Hematopoietic multipotent progenitor cell treated with erythropoietin and hydrocortisone succinate and interleukin-3 and kit ligand, for 15 days (in vitro differentiated cells): ENCODE measurements around the gene SMOC1.

Experiments
- DNase-seq: peaks from one replicate; pipeline ENCODE4 v3.0.0-alpha.2; 2015; ENCODE audit warnings: low spot score

Gene SMOC1, protein sequence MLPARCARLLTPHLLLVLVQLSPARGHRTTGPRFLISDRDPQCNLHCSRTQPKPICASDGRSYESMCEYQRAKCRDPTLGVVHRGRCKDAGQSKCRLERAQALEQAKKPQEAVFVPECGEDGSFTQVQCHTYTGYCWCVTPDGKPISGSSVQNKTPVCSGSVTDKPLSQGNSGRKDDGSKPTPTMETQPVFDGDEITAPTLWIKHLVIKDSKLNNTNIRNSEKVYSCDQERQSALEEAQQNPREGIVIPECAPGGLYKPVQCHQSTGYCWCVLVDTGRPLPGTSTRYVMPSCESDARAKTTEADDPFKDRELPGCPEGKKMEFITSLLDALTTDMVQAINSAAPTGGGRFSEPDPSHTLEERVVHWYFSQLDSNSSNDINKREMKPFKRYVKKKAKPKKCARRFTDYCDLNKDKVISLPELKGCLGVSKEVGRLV

GRCh38 chr14:69879175-69880043 is at the start of gene SMOC1:
SMOC1 (plus strand) TSS chr14:69879416; CDS start chr14:69879679, 263 bp downstream.
- DNase-seq = no peak

GRCh38 chr14:69838881-69839416 is 40.3 kb upstream of the SMOC1 start:
- DNase-seq = no peak

GRCh38 chr14:69839661-69840060 is 39.6 kb upstream of the SMOC1 start:
- no peak for DNase-seq

DNA sequence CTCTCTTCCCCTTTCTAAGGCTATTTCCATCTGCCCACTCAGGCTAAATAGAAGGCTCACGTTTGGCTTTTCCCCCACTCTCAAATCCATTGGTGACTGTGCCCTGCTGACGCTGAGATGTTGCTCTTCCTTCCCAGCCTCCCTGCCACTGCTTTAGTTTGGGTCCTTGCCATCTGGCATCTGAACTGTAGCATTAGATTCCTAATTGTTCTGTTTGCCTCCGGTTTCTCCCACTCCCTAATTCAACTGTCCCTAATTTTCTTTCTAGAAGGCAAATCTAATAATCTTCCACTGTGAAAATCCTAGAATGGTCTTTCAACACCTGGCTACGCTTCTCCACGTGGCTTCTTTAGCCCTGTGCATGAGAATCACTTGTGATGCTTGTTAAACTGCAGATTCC is 37.6 kb upstream of the SMOC1 start:
- no peak for DNase-seq

DNA sequence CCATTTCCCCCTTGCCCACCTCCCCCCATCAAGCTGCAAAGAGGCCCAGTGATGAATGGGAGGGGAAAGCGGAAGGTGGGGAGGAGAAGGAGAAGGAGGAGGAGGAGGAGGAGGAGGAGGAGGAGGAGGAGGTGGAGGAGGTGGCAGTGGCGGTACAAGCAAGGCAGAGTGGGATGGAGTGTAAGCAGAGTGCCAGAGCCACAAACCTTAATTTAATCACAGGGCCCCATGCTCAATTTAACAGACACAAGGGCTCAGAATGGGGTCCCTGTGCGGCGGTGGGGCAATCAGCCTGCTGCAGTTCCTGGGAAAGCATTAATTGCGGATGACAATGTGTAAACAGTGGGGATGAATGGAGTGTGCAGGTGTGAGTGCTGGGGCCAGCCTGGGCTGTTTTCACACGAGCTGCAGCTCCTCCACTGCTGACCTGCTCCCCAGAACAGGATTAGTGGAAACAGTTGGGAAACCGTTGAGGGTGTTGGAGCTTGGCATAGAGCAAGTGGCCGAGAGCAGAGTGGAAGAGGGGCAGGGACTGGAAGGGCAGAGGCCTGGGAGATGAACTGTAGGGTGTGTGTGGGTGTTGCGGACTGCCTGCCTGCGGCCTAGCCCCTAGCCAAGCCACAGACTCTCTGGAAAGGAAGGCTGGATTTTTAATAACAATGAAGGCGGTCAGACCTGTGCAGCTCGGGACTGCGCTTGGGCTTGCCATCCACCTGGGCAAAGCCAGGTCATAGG is 36.4 kb upstream of the SMOC1 start:
- no peak for DNase-seq

DNA sequence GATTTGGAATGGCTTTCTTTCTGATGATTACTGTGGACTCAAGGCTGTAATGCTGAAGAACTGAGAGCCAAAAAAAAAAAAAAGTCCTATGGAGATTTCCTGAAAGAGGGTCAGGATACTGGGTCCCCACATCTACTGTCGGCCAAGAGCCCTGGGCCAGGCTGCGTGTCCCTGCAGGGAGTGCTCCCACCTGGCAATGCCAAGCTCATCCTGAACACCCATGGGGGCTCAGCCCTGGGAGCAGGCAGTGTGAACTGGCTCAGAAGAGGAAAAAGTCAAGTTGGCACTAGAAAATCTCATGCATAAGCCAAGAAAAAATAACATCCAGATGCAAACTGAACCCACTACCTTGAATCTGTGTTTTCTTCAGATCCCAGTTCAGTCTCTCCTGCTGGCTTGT is 35.0 kb upstream of the SMOC1 start:
- DNase-seq = no peak

DNA sequence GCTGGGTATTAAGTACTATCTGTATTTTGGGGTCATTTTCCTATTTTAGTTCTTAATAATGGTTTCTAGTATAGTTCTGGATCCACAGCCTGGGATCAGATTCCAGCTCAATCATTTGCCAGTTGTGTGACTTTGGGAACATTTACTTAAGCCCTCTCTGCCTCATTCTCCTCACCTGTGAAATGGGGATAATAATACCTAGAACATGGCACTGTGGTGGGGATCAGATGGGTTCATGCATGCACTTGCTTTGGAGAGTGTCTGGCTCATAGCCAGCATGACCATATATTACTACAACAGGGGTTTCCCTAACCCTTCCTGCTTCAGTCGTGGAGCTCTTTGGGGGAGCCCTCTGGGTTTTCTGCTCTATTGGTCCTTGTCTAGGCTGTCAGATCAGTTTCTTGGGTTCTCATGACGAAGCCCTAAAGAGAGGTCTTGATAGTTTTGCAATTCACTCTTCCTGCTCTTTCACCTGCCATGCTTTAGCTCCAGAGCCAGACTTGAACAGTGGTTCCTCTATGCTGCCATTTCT is 34.1 kb upstream of the SMOC1 start:
- DNase-seq = no peak

DNA sequence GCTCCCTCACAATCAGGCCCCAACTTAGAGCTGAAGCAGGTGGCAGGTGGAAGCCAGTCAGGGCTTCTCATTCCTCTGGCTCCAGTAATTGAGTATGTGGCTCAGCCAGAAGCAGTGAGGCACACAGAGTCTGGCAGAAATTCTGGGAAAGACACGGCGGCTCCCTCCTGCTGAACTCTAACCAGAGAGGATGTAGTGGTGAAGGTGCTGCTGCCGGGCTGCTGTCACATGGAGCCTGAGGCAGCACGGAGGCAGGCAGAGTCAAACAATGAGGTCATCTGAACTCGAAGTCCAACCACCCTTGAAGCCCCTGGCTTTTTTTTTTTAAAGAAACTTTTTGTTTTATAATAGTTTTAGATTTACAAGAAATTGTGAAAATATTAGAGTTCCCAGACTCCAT is 33.4 kb upstream of the SMOC1 start:
- DNase-seq = no peak

- DNase-seq = no peak
These were observed 31.1 kb upstream of the SMOC1 start for GRCh38 chr14:69848156-69848555.

DNA sequence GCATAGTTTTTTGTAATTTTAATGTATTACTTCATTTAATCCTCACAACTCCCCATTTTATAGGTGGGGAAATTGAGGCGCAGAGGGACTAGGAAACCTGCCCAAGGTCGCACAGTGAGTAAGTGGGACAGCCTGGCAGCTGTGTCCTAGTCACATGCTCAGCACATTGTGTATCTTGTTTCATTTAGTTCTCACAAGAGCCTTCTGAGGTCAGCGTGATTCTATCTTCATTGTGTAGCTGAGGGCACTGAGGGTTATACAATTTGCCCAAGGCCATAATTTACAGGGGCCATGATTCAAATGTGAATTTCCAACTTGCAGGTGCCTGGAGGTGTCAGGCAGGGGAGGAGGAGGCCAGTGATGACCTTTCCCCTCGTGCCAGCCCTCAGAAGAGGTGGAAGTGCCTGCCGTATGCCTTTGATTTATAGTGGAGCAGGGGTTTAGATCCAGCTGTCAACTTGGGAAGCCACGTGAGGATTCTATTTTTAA is 30.3 kb upstream of the SMOC1 start:
- DNase-seq = no peak

GRCh38 chr14:69850086-69850735 is 29.0 kb upstream of the SMOC1 start:
- no peak for DNase-seq

DNA sequence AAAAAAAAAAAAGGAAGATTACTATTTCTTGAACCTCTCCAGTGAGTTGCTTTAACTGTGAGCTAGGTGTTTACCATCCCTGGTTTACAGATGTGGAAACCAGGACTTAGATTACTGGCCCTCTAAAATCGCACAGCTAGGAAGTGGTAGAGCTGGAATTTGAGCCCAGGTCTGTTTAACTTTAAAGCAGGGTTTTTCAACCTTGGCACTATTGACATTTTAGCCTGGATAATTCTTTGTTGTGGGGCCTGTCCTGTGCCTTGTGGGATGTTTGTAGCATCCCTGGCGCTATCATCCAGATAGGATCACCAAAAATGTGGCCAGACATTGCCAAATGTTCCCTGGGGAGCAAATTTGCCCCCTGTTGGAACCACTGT is 28.5 kb upstream of the SMOC1 start:
- DNase-seq = no peak

DNA sequence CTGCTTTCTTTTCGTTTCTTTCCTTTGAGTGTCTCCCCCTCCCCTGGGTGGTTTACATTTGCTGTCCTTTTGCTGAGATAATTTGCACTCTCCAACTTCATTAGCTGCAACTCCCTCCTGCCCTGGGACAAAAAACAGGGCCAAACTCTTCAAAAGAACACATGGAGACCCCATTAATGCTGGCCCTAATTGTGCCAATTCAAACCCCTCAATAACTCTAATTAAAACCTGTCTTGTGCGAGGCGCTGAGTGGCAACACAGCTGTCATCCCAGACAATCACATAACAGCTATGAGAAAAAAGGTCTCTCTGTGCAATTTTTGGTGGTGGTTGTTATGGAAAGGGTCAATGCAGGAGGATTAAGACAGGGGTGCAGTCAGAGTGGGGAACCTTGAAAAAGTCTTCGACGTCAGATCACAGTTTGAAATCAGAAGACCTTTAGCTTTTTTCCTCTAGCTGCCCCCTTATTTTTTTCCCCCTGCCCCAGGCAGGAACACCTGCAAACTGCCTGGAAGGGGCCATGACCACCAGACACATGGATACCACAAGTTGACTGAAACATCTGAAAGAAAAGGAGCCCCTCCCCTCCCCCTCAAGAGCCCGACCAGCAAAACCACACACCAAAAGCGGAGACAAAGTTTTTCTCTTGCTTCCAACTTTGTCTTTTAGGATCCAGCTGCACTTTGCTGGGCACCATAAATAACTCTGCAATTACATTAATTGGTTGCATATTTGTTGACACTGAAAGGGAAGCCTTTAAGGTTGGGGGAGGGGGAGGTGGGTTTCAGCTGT is 26.5 kb upstream of the SMOC1 start:
- no peak for DNase-seq

DNA sequence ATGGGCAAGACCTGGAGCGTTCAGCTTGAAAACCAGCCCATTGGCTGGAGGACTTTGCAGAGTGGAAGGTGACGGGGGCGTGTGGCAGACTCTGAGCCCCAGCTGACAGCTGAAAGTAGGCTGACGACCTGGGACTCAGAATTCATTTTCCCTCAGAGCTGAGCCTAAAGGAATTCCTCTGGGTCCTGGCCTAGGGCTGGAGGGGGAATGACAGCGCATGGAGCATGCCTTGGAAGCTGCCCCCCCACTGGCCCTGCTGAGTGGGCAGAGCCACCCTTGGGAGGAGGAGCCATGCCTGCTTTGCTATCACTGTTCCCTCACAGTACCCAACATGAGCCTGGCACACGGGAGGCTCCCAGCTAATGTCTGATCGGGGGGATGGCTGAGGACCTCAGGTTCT is 25.4 kb upstream of the SMOC1 start:
- no peak for DNase-seq

- no peak for DNase-seq
These were observed 24.6 kb upstream of the SMOC1 start for GRCh38 chr14:69854598-69854997.

- no peak for DNase-seq
These were observed 23.9 kb upstream of the SMOC1 start for GRCh38 chr14:69855180-69855832.

DNA sequence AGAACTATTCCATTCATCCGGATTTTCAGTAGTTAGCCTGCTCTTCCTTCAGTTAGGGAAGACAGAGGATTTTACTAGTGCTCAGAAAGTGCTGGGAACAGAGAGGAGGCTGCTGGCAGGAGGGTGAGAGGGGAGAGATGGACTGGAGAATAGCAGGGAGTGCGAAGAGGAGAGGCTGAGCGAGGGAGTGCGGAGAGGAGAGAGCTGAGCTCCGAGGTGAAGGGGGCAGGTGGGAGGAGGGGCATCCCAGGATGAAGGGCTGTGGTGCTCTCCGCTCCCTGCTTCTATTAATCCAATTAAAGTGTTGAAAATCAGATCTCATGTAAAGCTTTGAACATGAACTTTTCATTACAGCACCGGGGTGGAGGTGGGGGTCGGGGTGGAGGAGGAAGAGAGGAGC is 20.4 kb upstream of the SMOC1 start:
- DNase-seq = no peak

- DNase-seq = no peak
These were observed 19.6 kb upstream of the SMOC1 start for GRCh38 chr14:69859591-69859990.

GRCh38 chr14:69860221-69860620 is 19.0 kb upstream of the SMOC1 start:
- DNase-seq = no peak

GRCh38 chr14:69861025-69861569 is 18.1 kb upstream of the SMOC1 start:
- DNase-seq = no peak
